GM21447 (cell line): Measurements from ENCODE around the gene DFFA.
"Not testable (repeated sequence)": the region's sequence is repeated elsewhere in the genome, so short reads cannot be mapped to it uniquely, and the experiment has no call there.

Experiments
- ATAC-seq: cut with Tn5 transposase; IDR thresholded peaks from one replicate; pipeline ENCODE4 v1.9.1; 2021; ENCODE audit not compliant: unreplicated experiment

Gene DFFA

GRCh38 chr1:10467078-10467477 lies 5.3 kb downstream of the DFFA start:
- no peak for ATAC-seq

GRCh38 chr1:10459184-10459583 lies 13.1 kb downstream of the DFFA start:
- ATAC-seq: no peak

- ATAC-seq: no peak
These were observed 14.5 kb downstream of the DFFA start for GRCh38 chr1:10457875-10458274.

GRCh38 chr1:10457462-10457861 lies 14.9 kb downstream of the DFFA start:
- ATAC-seq: not testable (repeated sequence)

- ATAC-seq: no peak
These were observed 15.7 kb downstream of the DFFA start for GRCh38 chr1:10456661-10457060.

- ATAC-seq: no peak
These were observed 16.3 kb downstream of the DFFA start for GRCh38 chr1:10456048-10456447.

- ATAC-seq: no peak
These were observed 21.0 kb downstream of the DFFA start for GRCh38 chr1:10451287-10451686.

GRCh38 chr1:10450836-10451235 lies 21.5 kb downstream of the DFFA start:
- no peak for ATAC-seq

GRCh38 chr1:10450156-10450814 lies 22.0 kb downstream of the DFFA start:
- ATAC-seq: no peak

- no peak for ATAC-seq
These were observed 22.6 kb downstream of the DFFA start, which contains the start of gene CORT for GRCh38 chr1:10449751-10450150. Gene CORT (plus strand): TSS chr1:10450031. CDS start chr1:10450224, 193 bp downstream.

- no peak for ATAC-seq
These were observed 25.4 kb downstream of the DFFA start for GRCh38 chr1:10446790-10447422.

- ATAC-seq: no peak
These were observed 27.4 kb downstream of the DFFA start for GRCh38 chr1:10444795-10445397.

- ATAC-seq: no peak
These were observed 28.1 kb downstream of the DFFA start for GRCh38 chr1:10444248-10444647.

GRCh38 chr1:10440794-10441193 lies 31.5 kb downstream of the DFFA start:
- no peak for ATAC-seq

- no peak for ATAC-seq
These were observed 32.0 kb downstream of the DFFA start for GRCh38 chr1:10440305-10440704.

- no peak for ATAC-seq
These were observed 33.6 kb downstream of the DFFA start for GRCh38 chr1:10438677-10439163.

- no peak for ATAC-seq
These were observed 35.3 kb downstream of the DFFA start for GRCh38 chr1:10437052-10437451.

- no peak for ATAC-seq
These were observed 37.7 kb downstream of the DFFA start for GRCh38 chr1:10434590-10434989.

- ATAC-seq: no peak
These were observed 38.5 kb downstream of the DFFA start for GRCh38 chr1:10433790-10434189.

- no peak for ATAC-seq
These were observed 39.2 kb downstream of the DFFA start for GRCh38 chr1:10432910-10433700.

- no peak for ATAC-seq
These were observed 41.1 kb downstream of the DFFA start for GRCh38 chr1:10431070-10431730.
